Measurements from ENCODE around the gene DAZL. TPM values are rescaled to one million over a fixed set of nuclear protein-coding genes. Genes with fewer than 3 reads are reported as not detected.

DAZL gene
- total RNA-seq, 1 donor from 2014 or later: not detected

- no peaks in the 10 kb centered on the region for H3K4me1 ChIP-seq
- no peaks in the 10 kb centered on the region for H3K36me3 ChIP-seq
- no peaks in the 10 kb centered on the region for H3K27me3 ChIP-seq
- intact Hi-C loops (cut with DNase I): no loop called here
- TF ChIP-seq CTCF (IDR thresholded peaks at IDR 0.05): no peak
- H3K4me3 ChIP-seq: no peak overlapping the region
- DNase-seq (no peak), ATAC-seq (no peak)
- no peak overlapping the region for H3K27ac ChIP-seq
- no peaks in the 10 kb centered on the region for H3K9me3 ChIP-seq
These were observed 45.4 kb downstream of the DAZL start for GRCh38 chr3:16559653-16560365.

- no peak for DNase-seq
- intact Hi-C loops (cut with DNase I): loop anchor here (5.0 kb wide), 1 partner anchor 267 kb away; no protein-coding TSS in a partner anchor
- H3K27me3 ChIP-seq: no peaks in the 10 kb centered on the region
- H3K27ac ChIP-seq: no peak overlapping the region
- no peaks in the 10 kb centered on the region for H3K9me3 ChIP-seq
- H3K4me3 ChIP-seq: no peak overlapping the region
- no peaks in the 10 kb centered on the region for H3K36me3 ChIP-seq
- peaks cover 6% of the 10 kb centered on the region for H3K4me1 ChIP-seq
- ATAC-seq: no peak
- no peak for TF ChIP-seq CTCF (IDR thresholded peaks at IDR 0.05)
These were observed 51.1 kb downstream of the DAZL start for GRCh38 chr3:16554126-16554525.

GRCh38 chr3:16552757-16553156 lies 52.5 kb downstream of the DAZL start:
- no peak for TF ChIP-seq CTCF (IDR thresholded peaks at IDR 0.05)
- Histone ChIP-seq H3K9me3 (no peaks in the 10 kb centered on the region), H3K4me1 (peaks cover 6% of the 10 kb centered on the region), H3K27me3 (no peaks in the 10 kb centered on the region), H3K4me3 (no peak overlapping the region), H3K27ac (no peak overlapping the region), H3K36me3 (no peaks in the 10 kb centered on the region)
- DNase-seq (no peak), ATAC-seq (no peak)
- intact Hi-C loops (cut with DNase I): loop anchor here (5.0 kb wide), 1 partner anchor 265 kb away; no protein-coding TSS in a partner anchor

- H3K36me3 ChIP-seq: no peaks in the 10 kb centered on the region
- no peaks in the 10 kb centered on the region for H3K27me3 ChIP-seq
- no peaks in the 10 kb centered on the region for H3K9me3 ChIP-seq
- DNase-seq (no peak), ATAC-seq (no peak)
- intact Hi-C loops (cut with DNase I): loop anchor here (5.0 kb wide), 1 partner anchor 264 kb away; no protein-coding TSS in a partner anchor
- no peak overlapping the region for H3K27ac ChIP-seq
- H3K4me1 ChIP-seq: peaks cover 6% of the 10 kb centered on the region
- H3K4me3 ChIP-seq: no peak overlapping the region
- no peak for TF ChIP-seq CTCF (IDR thresholded peaks at IDR 0.05)
These were observed 53.8 kb downstream of the DAZL start for GRCh38 chr3:16551342-16551976.

GRCh38 chr3:16550676-16551341 lies 54.4 kb downstream of the DAZL start:
- Histone ChIP-seq H3K9me3 (no peaks in the 10 kb centered on the region), H3K4me1 (peaks cover 6% of the 10 kb centered on the region), H3K4me3 (no peak overlapping the region), H3K27me3 (no peaks in the 10 kb centered on the region), H3K36me3 (no peaks in the 10 kb centered on the region), H3K27ac (peak overlapping the region; percentile 24)
- peak; percentile 99 for ATAC-seq
- TF ChIP-seq CTCF (IDR thresholded peaks at IDR 0.05): peak; percentile 89
- DNase-seq: no peak
- intact Hi-C loops (cut with DNase I): loop anchor here (5.0 kb wide), 1 partner anchor 264 kb away; no protein-coding TSS in a partner anchor

Measured in upper lobe of right lung (tissue), 1 donor.